Caki2 (cell line): Measurements from ENCODE around the gene TDRD3. TPM values are rescaled to one million over a fixed set of nuclear protein-coding genes. Genes with fewer than 3 reads are reported as not detected.
A peak's percentile ranks its signal among the peaks of the same experiment; 100 is the strongest.
"Not testable (repeated sequence)": the region's sequence is repeated elsewhere in the genome, so short reads cannot be mapped to it uniquely, and the experiment has no call there.

Experiments used
- DNase-seq: peaks from one replicate; pipeline ENCODE4 v3.0.0-alpha.2; 2015; ENCODE audit warnings: low read depth
- in situ Hi-C: cut with HindIII; loops from 2 replicates; pipeline ENCODE4 v1.10.0; 2016; ENCODE audit warnings: low sequenced_read_pairs, low pct_unique_long_range_greater_than_20kb, mixed read lengths
- total RNA-seq: library from RNA; depleted of rRNA; stranded (reverse); fragments of >200 nt; shearing (Covaris generic); gene quantifications from 2 replicates; pipeline ENCODE4 v1.2.3, GENCODE V29; 2014; ENCODE audit warnings: low replicate concordance

The TDRD3 gene
- total RNA-seq, 1 experiment from 2014 or later, result 7.4 TPM

GRCh38 chr13:60395971-60396782 is 843 bp upstream of the TDRD3 start:
- in situ Hi-C loops, result no loop called here
- DNase-seq, result peak; percentile 90

GRCh38 chr13:60397704-60398378 is 821 bp downstream of the TDRD3 start:
- peak; percentile 55 for DNase-seq

GRCh38 chr13:60398379-60398891 is 1.4 kb downstream of the TDRD3 start:
- in situ Hi-C loops, result no loop called here
- peak; percentile 42 for DNase-seq

More at GRCh38 chr13:60397704-60398378, 821 bp downstream of the TDRD3 start:
- in situ Hi-C loops, result no loop called here

- in situ Hi-C loops, result no loop called here
- DNase-seq, result peak; percentile 40
These were observed 2.0 kb downstream of the TDRD3 start for GRCh38 chr13:60398907-60399589.

GRCh38 chr13:60402022-60402421 is 5.0 kb downstream of the TDRD3 start:
- peak; percentile 63 for DNase-seq
- in situ Hi-C loops, result no loop called here

GRCh38 chr13:60407095-60407494 is 10.1 kb downstream of the TDRD3 start:
- in situ Hi-C loops, result no loop called here

GRCh38 chr13:60407852-60408251 is 10.8 kb downstream of the TDRD3 start:
- in situ Hi-C loops, result not testable (repeated sequence)

More at GRCh38 chr13:60407095-60407494, 10.1 kb downstream of the TDRD3 start:
- DNase-seq, result no peak

GRCh38 chr13:60409574-60410292 is 12.7 kb downstream of the TDRD3 start:
- in situ Hi-C loops, DNase-seq: not testable (repeated sequence)

More at GRCh38 chr13:60407852-60408251, 10.8 kb downstream of the TDRD3 start:
- not testable (repeated sequence) for DNase-seq

- in situ Hi-C loops, result no loop called here
- no peak for DNase-seq
These were observed 13.3 kb downstream of the TDRD3 start for GRCh38 chr13:60410299-60410698.

- in situ Hi-C loops, result no loop called here
- DNase-seq, result no peak
These were observed 14.4 kb downstream of the TDRD3 start for GRCh38 chr13:60411464-60411863.

GRCh38 chr13:60411983-60412382 is 15.0 kb downstream of the TDRD3 start:
- DNase-seq, result no peak
- in situ Hi-C loops, result no loop called here

- DNase-seq, result no peak
- in situ Hi-C loops, result no loop called here
These were observed 16.0 kb downstream of the TDRD3 start for GRCh38 chr13:60412909-60413616.

GRCh38 chr13:60414177-60414576 is 17.2 kb downstream of the TDRD3 start:
- in situ Hi-C loops, result no loop called here
- DNase-seq, result no peak

GRCh38 chr13:60417734-60418133 is 20.7 kb downstream of the TDRD3 start:
- no peak for DNase-seq
- in situ Hi-C loops, result no loop called here

GRCh38 chr13:60418954-60419353 is 21.9 kb downstream of the TDRD3 start:
- in situ Hi-C loops, result no loop called here

GRCh38 chr13:60425332-60425731 is 28.3 kb downstream of the TDRD3 start:
- DNase-seq, result no peak
- in situ Hi-C loops, result no loop called here

More at GRCh38 chr13:60418954-60419353, 21.9 kb downstream of the TDRD3 start:
- DNase-seq, result no peak

- no peak for DNase-seq
- in situ Hi-C loops, result no loop called here
These were observed 29.1 kb downstream of the TDRD3 start for GRCh38 chr13:60426075-60426474.
